Stomach smooth muscle (tissue), 2 donors: Measurements from ENCODE around the gene MED27.
"Not testable (repeated sequence)": the region's sequence is repeated elsewhere in the genome, so short reads cannot be mapped to it uniquely, and the experiment has no call there.

Experiments
- H3K27ac ChIP-seq: one replicate; pipeline ENCODE4 v1.7.0; 2013; ENCODE audit warnings: mild to moderate bottlenecking, low read length, inconsistent platforms
- H3K27me3 ChIP-seq, 2 donors: one replicate each; pipeline ENCODE4 v1.7.0; 2013; ENCODE audit warnings: low read length in 2 of 2; ENCODE audit not compliant: insufficient read depth in 2 of 2, control insufficient read depth in 1 of 2
- H3K36me3 ChIP-seq, 2 donors: one replicate each; pipeline ENCODE4 v1.7.0; 2013; ENCODE audit warnings: low read length in 2 of 2; ENCODE audit not compliant: control insufficient read depth in 2 of 2, insufficient read depth in 2 of 2
- H3K4me1 ChIP-seq: one replicate; pipeline ENCODE4 v1.7.0; 2013; ENCODE audit warnings: low read length; ENCODE audit not compliant: control insufficient read depth, insufficient read depth
- H3K4me3 ChIP-seq, 2 donors: one replicate each; pipeline ENCODE4 v1.7.0; 2013; ENCODE audit warnings: low read length in 2 of 2
- H3K9ac ChIP-seq, 2 donors: one replicate each; pipeline ENCODE4 v1.7.0; 2013; ENCODE audit warnings: low read length in 2 of 2, mild to moderate bottlenecking in 1 of 2
- H3K9me3 ChIP-seq, 2 donors: one replicate each; pipeline ENCODE4 v1.7.0; 2013; ENCODE audit warnings: low read length in 2 of 2; ENCODE audit not compliant: control insufficient read depth in 2 of 2
- donor health status: healthy.
- donor health status: Pancreatic carcinoma.

The MED27 gene

DNA sequence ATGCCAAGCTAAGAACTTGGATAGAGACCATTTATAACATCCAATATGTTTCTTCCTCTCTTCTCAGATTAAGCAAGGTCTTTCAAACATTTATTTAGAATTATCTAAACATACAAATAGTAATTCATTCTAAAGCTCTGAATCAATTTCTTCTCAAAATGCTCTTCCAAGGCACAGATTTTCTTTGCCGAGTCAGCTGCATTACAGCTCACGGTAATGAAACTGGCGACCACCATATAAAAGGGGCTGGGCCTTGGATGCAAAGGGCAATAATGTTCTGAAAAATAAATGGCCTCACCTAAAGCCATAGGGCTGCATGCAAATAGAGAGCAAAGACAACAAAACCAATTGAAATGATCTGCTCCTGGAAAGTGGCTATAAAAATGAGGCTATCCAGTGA is 63.8 kb downstream of the MED27 start:
- peaks cover 0 to 7% of the 10 kb centered on the region in 2 donors for H3K36me3 ChIP-seq

GRCh38 chr9:132014218-132014805 is 65.4 kb downstream of the MED27 start:
- H3K27ac ChIP-seq = no peak overlapping the region
- no peaks in the 10 kb centered on the region for H3K4me1 ChIP-seq
- H3K9ac ChIP-seq = no peak overlapping the region
- H3K4me3 ChIP-seq = no peak overlapping the region
- H3K27me3 ChIP-seq = no peaks in the 10 kb centered on the region
- H3K36me3 ChIP-seq = peaks cover 0 to 7% of the 10 kb centered on the region in 2 donors
- H3K9me3 ChIP-seq = no peaks in the 10 kb centered on the region

More for the DNA sequence above, 63.8 kb downstream of the MED27 start:
- no peak overlapping the region for H3K27ac ChIP-seq
- H3K9ac ChIP-seq = no peak overlapping the region
- H3K9me3 ChIP-seq = no peaks in the 10 kb centered on the region
- no peak overlapping the region for H3K4me3 ChIP-seq
- no peaks in the 10 kb centered on the region for H3K4me1 ChIP-seq
- H3K27me3 ChIP-seq = no peaks in the 10 kb centered on the region

DNA sequence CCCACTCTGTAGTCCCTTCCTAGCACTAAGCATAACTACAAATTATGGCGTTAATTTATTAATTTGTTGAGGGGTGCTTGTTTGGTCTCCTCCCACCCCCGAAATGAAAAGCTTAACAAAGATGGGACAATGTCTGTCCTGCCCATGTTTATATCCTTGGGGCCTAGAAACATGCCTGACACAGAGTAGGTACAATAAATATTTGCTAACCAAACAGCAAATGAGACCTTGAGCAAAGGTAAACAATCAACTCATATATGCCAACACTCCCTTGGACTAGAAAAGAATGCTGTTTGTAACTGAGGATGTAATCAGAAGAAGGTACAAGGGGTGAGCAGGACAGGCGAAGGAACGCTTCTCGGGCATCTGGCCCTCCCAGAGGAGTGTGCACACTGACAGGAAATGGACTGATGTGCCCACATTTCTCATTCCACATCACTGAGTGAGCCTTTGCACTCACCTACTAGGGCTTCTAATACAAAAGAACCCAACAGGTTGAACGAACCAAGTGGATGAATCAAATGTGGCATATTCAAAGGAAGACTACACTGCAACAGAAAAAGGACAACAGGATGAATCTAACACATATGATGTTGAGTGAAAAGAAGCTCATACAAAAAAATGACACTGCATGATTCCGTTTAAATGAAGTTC is 66.8 kb downstream of the MED27 start:
- Histone ChIP-seq H3K9me3 (no peaks in the 10 kb centered on the region), H3K27ac (no peak overlapping the region), H3K27me3 (no peaks in the 10 kb centered on the region), H3K36me3 (peaks cover 0 to 7% of the 10 kb centered on the region in 2 donors), H3K9ac (no peak overlapping the region), H3K4me3 (no peak overlapping the region), H3K4me1 (no peaks in the 10 kb centered on the region)

DNA sequence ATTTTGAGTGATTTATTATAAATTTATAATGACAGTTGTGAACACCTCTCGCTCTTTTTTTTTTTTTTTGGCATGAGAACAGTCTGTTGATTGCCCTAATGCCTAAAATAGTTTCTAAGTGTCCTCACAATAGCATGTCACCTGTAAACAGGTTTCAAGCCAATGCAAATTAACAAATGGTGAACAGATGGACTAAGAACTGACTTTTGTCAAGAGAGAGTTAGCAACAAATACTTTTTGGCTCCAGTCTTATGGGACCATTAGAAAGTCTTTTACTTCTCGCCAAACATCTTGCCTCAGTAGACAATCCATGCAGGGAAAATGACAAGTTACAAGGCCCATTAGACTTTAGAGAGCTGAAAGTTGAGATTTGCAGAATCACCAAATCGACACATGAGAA is 67.8 kb downstream of the MED27 start:
- Histone ChIP-seq H3K27ac (no peak overlapping the region), H3K9ac (no peak overlapping the region), H3K9me3 (no peaks in the 10 kb centered on the region), H3K27me3 (no peaks in the 10 kb centered on the region), H3K4me3 (no peak overlapping the region), H3K36me3 (peaks cover 0 to 7% of the 10 kb centered on the region in 2 donors), H3K4me1 (no peaks in the 10 kb centered on the region)

DNA sequence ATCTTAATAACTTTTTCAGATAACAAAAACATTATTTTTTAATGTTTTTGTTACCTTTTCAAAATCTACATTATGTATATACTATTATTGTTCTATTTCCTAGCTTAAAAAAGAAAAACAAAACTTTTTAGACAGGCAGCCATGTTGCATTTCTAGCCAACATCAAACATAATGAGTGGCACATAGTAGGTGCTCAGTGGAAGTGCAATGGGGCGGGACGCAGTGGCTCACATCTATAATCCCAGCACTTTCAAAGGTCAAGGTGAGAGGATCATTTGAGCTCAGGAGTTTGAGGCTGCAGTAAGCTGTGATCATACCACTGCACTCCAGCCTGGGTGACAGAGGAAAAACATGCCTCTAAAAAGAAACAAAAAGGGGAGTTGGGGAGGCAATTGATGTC is 68.4 kb downstream of the MED27 start:
- no peak overlapping the region for H3K4me3 ChIP-seq
- no peak overlapping the region for H3K9ac ChIP-seq
- no peaks in the 10 kb centered on the region for H3K9me3 ChIP-seq
- H3K27ac ChIP-seq = no peak overlapping the region
- H3K36me3 ChIP-seq = peaks cover 0 to 7% of the 10 kb centered on the region in 2 donors
- no peaks in the 10 kb centered on the region for H3K27me3 ChIP-seq
- H3K4me1 ChIP-seq = no peaks in the 10 kb centered on the region

DNA sequence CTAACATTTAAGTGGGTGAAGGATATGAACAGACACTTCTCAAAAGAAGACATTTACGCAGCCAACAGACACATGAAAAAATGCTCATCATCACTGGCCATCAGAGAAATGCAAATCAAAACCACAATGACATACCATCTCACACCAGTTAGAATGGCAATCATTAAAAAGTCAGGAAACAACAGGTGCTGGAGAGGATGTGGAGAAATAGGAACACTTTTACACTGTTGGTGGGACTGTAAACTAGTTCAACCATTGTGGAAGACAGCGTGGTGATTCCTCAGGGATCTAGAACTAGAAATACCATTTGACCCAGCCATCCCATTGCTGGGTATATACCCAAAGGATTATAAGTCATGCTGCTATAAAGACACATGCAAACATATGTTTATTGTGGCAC is 69.5 kb downstream of the MED27 start:
- not testable (repeated sequence) for H3K9me3 ChIP-seq, H3K36me3 ChIP-seq, H3K4me3 ChIP-seq, H3K9ac ChIP-seq, H3K27me3 ChIP-seq, H3K27ac ChIP-seq, H3K4me1 ChIP-seq

GRCh38 chr9:132008855-132009812 is 70.5 kb downstream of the MED27 start:
- H3K4me3 ChIP-seq = no peak overlapping the region
- H3K36me3 ChIP-seq = peaks cover 0 to 7% of the 10 kb centered on the region in 2 donors
- no peaks in the 10 kb centered on the region for H3K4me1 ChIP-seq
- no peak overlapping the region for H3K27ac ChIP-seq
- H3K9me3 ChIP-seq = no peaks in the 10 kb centered on the region
- no peaks in the 10 kb centered on the region for H3K27me3 ChIP-seq
- no peak overlapping the region for H3K9ac ChIP-seq

DNA sequence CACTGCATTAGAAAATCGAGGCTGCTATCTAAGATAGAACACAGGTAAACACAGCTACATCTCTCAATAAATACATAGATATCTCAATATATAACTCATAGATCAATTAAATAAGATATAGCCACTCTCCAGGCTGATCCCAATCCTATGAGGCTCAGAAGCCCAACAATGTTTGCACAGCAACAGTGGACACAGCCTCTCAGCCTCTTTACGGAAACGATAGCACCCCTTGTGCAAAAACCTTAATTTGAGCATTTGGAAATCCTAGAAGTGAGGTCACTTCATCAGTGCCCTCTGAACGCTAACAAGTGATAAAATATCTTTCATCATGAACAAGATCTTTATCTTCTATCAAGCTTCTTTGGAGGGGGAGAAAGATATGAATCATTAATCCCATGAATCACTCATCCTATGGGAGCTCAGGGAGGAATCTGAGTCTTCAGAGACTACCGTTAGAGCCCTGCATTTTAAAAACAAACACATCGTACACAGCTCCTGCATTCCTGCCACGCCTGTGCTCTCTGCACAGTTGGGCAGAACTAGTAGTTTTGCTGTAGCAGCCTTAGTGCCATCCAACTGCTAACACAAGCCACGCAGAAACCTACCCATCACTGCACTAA is 71.4 kb downstream of the MED27 start:
- Histone ChIP-seq H3K27ac (no peak overlapping the region), H3K27me3 (no peaks in the 10 kb centered on the region), H3K4me3 (no peak overlapping the region), H3K9me3 (no peaks in the 10 kb centered on the region), H3K4me1 (no peaks in the 10 kb centered on the region), H3K36me3 (peaks cover 0 to 7% of the 10 kb centered on the region in 2 donors), H3K9ac (no peak overlapping the region)

DNA sequence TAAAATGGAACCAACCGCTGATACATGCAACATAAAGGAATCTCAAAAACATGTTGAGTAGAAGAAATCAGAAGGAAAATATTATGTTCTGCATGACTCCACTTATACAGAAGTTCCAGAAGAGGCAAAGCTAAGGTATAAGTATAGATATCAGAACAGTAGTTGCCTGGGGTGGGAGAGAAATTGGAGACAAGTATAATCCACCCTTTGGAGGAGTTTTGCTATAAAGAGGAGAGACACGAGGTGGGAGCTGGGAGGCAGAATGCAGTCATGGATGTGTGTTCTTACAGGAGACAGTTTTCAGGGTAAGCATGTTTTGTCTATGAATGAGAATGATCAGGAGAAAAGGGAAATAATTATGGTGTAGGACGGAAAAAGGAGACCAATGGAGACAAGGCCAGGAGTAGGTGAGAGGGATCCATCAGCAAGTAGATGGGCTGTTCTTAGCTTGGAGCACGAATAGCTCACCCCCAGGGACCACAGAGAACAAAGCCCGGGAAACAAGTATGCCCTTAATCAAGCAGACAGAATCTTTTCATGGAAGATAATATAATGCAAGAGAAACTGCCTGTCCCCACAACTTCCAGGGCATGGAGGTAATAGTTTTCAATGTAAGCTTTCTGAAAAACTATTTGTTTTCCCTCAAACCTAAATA is 72.2 kb downstream of the MED27 start:
- H3K4me3 ChIP-seq = no peak overlapping the region
- no peaks in the 10 kb centered on the region for H3K36me3 ChIP-seq
- H3K9me3 ChIP-seq = no peaks in the 10 kb centered on the region
- H3K27me3 ChIP-seq = no peaks in the 10 kb centered on the region
- H3K4me1 ChIP-seq = no peaks in the 10 kb centered on the region
- H3K27ac ChIP-seq = no peak overlapping the region
- H3K9ac ChIP-seq = no peak overlapping the region

DNA sequence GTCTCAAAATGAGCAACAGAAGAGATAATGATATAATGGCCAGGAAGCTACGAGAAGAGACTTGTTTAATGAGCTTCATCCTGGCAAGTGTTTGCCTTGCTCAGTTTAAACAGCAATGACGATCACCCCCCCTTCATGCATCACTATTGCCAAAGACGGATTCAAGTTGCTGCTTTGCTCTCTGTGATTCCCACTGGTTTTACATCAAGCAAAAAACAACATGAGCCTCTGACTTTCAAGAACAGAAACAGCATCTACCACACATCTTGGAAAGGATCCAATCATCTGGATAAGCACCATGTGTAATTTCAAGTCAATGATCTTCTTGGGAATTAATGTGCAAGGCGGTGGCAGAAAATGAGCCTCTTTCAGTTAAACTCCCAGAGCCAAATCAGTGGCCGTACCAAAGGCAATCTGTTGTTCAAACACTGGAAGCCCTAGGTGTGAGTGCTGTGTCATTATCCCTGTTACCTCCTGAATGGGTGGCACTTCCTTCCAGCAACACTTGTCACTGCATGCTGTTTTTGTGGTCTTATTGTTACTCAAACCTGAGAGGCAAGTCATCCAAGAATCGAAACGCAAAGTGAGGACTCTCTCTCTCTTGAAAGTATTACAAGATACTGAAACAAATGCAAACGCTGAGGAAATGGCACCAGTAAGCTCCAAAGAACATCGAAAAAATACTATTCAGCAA is 72.8 kb downstream of the MED27 start:
- Histone ChIP-seq H3K4me1 (no peaks in the 10 kb centered on the region), H3K27ac (no peak overlapping the region), H3K27me3 (no peaks in the 10 kb centered on the region), H3K9ac (no peak overlapping the region), H3K36me3 (no peaks in the 10 kb centered on the region), H3K9me3 (no peaks in the 10 kb centered on the region), H3K4me3 (no peak overlapping the region)
